Coronary artery (tissue), 2 donors: ENCODE data around the gene HMGN5.

Source experiments
- DNase-seq: peaks from one replicate; pipeline ENCODE4 v3.0.0-alpha.2; 2017; ENCODE audit warnings: low spot score
- H3K27ac ChIP-seq, 2 donors: fragments of 200-600 bp; sonication (generic); one replicate each; pipeline ENCODE4 v1.5.1; 2016 to 2019
- H3K4me3 ChIP-seq: fragments of 200-600 bp; sonication (generic); 2 replicates; pipeline ENCODE4 v1.5.1; 2016; ENCODE audit warnings: mild to moderate bottlenecking, moderate library complexity
- TF ChIP-seq, protein P1 (sequence below): fragments of 200-600 bp; sonication (generic); IDR thresholded peaks from one replicate; pipeline ENCODE4 v1.5.1; 2019; ENCODE audit warnings: antibody characterized with exemption

HMGN5 gene

GRCh38 chrX:81201671-81202455, at the start of gene HMGN5, which contains the start of gene SH3BGRL:
Gene HMGN5 (minus strand): TSS chrX:81201913. CDS start chrX:81121549, 80,364 bp downstream.
Gene SH3BGRL (plus strand): TSS chrX:81202102. CDS start chrX:81202201, 99 bp downstream.
- DNase-seq: peak; percentile 84
- Histone ChIP-seq H3K27ac (peak within 1 kb of the TSS; percentile 55 to 84), H3K4me3 (peak within 1 kb of the TSS; percentile 73)
- TF ChIP-seq, protein P1, sequence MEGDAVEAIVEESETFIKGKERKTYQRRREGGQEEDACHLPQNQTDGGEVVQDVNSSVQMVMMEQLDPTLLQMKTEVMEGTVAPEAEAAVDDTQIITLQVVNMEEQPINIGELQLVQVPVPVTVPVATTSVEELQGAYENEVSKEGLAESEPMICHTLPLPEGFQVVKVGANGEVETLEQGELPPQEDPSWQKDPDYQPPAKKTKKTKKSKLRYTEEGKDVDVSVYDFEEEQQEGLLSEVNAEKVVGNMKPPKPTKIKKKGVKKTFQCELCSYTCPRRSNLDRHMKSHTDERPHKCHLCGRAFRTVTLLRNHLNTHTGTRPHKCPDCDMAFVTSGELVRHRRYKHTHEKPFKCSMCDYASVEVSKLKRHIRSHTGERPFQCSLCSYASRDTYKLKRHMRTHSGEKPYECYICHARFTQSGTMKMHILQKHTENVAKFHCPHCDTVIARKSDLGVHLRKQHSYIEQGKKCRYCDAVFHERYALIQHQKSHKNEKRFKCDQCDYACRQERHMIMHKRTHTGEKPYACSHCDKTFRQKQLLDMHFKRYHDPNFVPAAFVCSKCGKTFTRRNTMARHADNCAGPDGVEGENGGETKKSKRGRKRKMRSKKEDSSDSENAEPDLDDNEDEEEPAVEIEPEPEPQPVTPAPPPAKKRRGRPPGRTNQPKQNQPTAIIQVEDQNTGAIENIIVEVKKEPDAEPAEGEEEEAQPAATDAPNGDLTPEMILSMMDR: no peak

- H3K4me3 ChIP-seq: no peak overlapping the region
- TF ChIP-seq, protein P1: no peak
- no peak for DNase-seq
- no peak overlapping the region for H3K27ac ChIP-seq
These were observed 40.0 kb upstream of the HMGN5 start for GRCh38 chrX:81241753-81242152.

GRCh38 chrX:81240701-81241331, 39.1 kb upstream of the HMGN5 start:
- TF ChIP-seq, protein P1: no peak
- no peak overlapping the region for H3K4me3 ChIP-seq
- no peak for DNase-seq
- no peak overlapping the region for H3K27ac ChIP-seq

GRCh38 chrX:81238166-81238565, 36.5 kb upstream of the HMGN5 start:
- no peak for DNase-seq
- TF ChIP-seq, protein P1: no peak
- no peak overlapping the region for H3K4me3 ChIP-seq
- no peak overlapping the region for H3K27ac ChIP-seq

DNA sequence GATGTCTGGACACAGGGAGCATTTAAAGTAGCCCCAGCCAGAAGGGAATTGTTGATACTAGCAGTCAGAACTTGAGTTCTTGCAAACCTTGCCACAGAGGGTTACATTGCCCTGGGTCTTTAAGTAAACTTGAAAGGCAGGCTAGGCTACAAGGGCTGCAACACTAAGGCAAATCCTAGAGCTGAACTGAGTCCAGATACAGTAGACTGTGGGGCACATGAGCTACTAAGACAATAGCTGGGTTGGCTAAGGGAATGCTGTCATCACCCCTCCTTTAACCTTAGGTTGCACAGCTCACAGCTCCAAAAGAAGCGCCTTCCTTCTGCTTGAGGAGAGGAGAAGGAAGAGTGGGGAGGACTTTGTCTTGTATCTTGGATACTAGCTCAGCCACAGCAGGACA, 35.8 kb upstream of the HMGN5 start:
- no peak for DNase-seq
- no peak overlapping the region for H3K27ac ChIP-seq
- H3K4me3 ChIP-seq: no peak overlapping the region
- TF ChIP-seq, protein P1: no peak

DNA sequence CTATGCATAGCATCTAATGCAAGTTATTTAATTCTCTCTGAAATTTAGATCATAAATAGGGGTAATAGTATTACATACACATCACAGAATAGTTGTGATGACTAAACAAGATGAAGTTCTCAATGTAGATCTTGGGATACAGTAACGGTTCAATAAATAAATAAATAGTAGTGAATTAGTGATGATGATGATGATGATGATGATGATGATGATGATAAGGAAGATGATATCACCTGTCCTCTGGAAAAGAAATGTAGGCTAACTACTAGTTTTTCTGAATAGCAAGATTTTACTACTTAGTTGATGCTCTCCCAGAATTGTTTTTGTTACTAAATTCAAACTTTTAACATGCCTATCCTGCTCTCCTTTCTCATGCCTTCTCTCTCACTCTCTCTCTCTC, 30.5 kb upstream of the HMGN5 start:
- Histone ChIP-seq H3K4me3 (no peak overlapping the region), H3K27ac (no peak overlapping the region)
- DNase-seq: no peak
- TF ChIP-seq, protein P1: no peak
